HG02973 (cell line): ENCODE data around the gene GPC6.

ENCODE experiments used
- ATAC-seq: cut with Tn5 transposase; IDR thresholded peaks from one replicate; pipeline ENCODE4 v1.9.1; 2021; ENCODE audit warnings: moderate library complexity; ENCODE audit not compliant: unreplicated experiment

Gene GPC6

GRCh38 chr13:93670866-93671265 is 444.3 kb downstream of the GPC6 start:
- ATAC-seq: no peak

GRCh38 chr13:93672996-93673395 is 446.4 kb downstream of the GPC6 start:
- no peak for ATAC-seq

GRCh38 chr13:93673885-93674284 is 447.3 kb downstream of the GPC6 start:
- no peak for ATAC-seq

- no peak for ATAC-seq
These were observed 447.7 kb downstream of the GPC6 start for GRCh38 chr13:93674337-93674755.

- no peak for ATAC-seq
These were observed 453.7 kb downstream of the GPC6 start for GRCh38 chr13:93680329-93680728.

GRCh38 chr13:93685900-93686299 is 459.3 kb downstream of the GPC6 start:
- ATAC-seq: no peak

- ATAC-seq: no peak
These were observed 459.8 kb downstream of the GPC6 start for GRCh38 chr13:93686399-93686798.

- ATAC-seq: no peak
These were observed 460.7 kb downstream of the GPC6 start for GRCh38 chr13:93687261-93687660.

- ATAC-seq: no peak
These were observed 462.7 kb downstream of the GPC6 start for GRCh38 chr13:93689333-93689732.

- ATAC-seq: no peak
These were observed 463.5 kb downstream of the GPC6 start for GRCh38 chr13:93690139-93690538.

GRCh38 chr13:93698016-93698613 is 471.5 kb downstream of the GPC6 start:
- no peak for ATAC-seq

GRCh38 chr13:93700115-93700514 is 473.5 kb downstream of the GPC6 start:
- no peak for ATAC-seq

- ATAC-seq: no peak
These were observed 481.9 kb downstream of the GPC6 start for GRCh38 chr13:93708308-93709075.

GRCh38 chr13:93709506-93710244 is 483.1 kb downstream of the GPC6 start:
- no peak for ATAC-seq

GRCh38 chr13:93714171-93714570 is 487.6 kb downstream of the GPC6 start:
- no peak for ATAC-seq

GRCh38 chr13:93715866-93716265 is 489.3 kb downstream of the GPC6 start:
- no peak for ATAC-seq

GRCh38 chr13:93716623-93717022 is 490.0 kb downstream of the GPC6 start:
- no peak for ATAC-seq

GRCh38 chr13:93721483-93721882 is 494.9 kb downstream of the GPC6 start:
- ATAC-seq: no peak

- no peak for ATAC-seq
These were observed 496.7 kb downstream of the GPC6 start for GRCh38 chr13:93723316-93723715.

GRCh38 chr13:93724187-93724586 is 497.6 kb downstream of the GPC6 start:
- no peak for ATAC-seq

- no peak for ATAC-seq
These were observed 499.8 kb downstream of the GPC6 start for GRCh38 chr13:93726173-93726957.
